ENCODE results near the gene NXPH4. TPM values are rescaled to one million over a fixed set of nuclear protein-coding genes. Genes with fewer than 3 reads are reported as not detected.

NXPH4 gene
- total RNA-seq, 1 donor from 2014 or later, result 0.27 TPM

DNA sequence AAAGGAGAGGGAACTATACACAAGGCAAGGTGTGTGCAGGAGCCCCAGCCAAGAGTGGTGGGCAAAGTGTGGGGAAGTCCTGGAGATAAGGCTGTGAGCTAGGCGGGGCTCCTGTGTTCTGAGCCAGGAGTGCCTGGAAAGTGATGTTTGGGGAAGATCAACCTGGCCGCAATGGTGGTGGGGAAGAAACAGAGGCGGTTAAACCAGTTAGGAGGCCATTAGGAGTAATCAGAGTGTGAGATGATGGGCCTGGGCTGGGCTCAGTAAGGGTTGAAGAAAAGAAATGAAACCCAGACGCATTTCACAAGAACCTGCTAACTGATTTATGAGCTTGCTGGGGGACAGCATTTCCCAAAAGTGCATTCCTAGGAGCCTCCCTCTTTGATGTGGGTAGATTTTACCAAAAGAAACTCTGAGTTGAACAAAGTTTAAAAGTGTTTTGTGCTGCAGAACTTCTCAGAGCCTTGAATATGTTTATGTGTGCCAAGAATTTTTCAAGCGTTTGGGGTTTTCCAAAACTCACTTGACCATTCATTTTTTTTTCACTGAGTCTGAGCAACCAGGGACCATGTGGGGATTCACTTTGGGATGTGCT lies 34.9 kb upstream of the NXPH4 start:
- ATAC-seq, result peak; percentile 27
- DNase-seq (ENCODE audit: low spot score), result no peak
- intact Hi-C loops (cut with DNase I), result loop anchor here (5.0 kb wide), 1 partner anchor 114 kb away; no protein-coding TSS in a partner anchor

- ATAC-seq, result peak; percentile 77
- peak; percentile 87 for DNase-seq (ENCODE audit: low spot score)
- intact Hi-C loops (cut with DNase I), result loop anchor here (5.0 kb wide), 1 partner anchor 116 kb away; no protein-coding TSS in a partner anchor
Observed at GRCh38 chr12:57182918-57183575, 33.5 kb upstream of the NXPH4 start.

DNA sequence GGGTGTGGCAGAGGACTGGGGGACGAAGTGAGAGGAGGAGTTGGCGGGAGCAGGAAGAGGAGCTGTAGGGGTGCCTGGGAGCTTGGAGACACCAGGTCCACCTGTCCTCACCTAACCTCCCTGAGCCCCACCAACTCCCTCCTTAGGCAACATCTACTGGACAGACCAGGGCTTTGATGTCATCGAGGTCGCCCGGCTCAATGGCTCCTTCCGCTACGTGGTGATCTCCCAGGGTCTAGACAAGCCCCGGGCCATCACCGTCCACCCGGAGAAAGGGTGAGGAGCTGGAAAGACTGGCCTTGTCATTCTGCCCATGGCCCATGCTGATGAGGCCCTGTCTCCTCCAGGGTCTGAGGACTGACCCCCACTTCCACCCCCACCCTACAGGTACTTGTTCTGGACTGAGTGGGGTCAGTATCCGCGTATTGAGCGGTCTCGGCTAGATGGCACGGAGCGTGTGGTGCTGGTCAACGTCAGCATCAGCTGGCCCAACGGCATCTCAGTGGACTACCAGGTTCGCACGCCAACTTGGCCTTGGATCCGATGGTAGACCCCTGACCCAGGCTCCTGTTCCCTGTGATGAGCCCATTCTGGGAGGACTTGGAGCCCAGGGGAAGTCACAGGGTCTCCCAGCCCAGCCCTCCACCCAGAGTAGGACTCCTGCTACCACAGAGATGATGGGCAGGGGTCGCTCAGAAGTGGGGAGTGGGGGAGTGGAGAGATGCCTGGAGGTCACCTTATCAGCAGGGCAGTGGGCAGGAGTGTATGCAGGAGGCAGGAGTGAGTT lies 32.5 kb upstream of the NXPH4 start:
- ATAC-seq (no peak), DNase-seq (ENCODE audit: low spot score) (no peak)
- intact Hi-C loops (cut with DNase I), result loop anchor here (5.0 kb wide), 1 partner anchor 117 kb away; no protein-coding TSS in a partner anchor

DNA sequence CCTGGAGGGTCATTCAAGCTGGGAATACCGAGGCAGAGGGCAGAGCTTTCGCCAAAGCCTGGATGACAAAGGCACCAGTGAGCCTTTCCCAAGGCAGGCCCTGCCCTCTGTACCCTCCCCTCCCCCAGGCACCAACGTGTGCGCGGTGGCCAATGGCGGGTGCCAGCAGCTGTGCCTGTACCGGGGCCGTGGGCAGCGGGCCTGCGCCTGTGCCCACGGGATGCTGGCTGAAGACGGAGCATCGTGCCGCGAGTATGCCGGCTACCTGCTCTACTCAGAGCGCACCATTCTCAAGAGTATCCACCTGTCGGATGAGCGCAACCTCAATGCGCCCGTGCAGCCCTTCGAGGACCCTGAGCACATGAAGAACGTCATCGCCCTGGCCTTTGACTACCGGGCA lies 31.2 kb upstream of the NXPH4 start:
- DNase-seq (ENCODE audit: low spot score) (no peak), ATAC-seq (no peak)
- intact Hi-C loops (cut with DNase I), result no loop called here

DNA sequence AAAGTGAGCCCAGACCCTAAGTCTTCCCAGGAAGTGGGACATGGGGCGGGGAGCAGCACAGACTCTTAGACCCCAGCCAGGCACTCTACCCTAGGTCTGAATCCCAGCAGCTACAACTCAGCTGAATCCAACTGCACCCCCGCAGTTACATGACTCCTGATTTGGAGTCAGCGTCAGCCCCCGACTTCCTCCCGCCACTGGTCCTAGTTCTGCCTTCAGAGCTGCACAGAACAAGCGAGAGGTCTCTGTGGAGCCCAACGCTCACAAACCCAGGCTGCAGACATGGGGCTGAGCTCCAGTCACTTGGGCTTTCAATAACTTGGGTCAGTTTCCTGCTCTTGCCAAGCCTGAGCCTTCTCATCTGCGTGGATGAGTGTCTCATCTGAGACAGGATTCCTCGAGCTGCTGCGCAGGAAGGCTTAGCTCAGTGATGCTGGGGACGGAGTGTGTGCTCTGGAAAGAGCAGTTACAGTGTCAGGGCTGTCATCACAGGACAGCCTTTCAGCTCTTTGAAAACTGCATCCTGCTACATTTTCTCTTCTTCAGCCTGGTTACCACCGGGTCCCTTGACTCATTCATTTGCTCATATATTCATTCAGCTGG lies 30.6 kb upstream of the NXPH4 start:
- ATAC-seq (no peak), DNase-seq (ENCODE audit: low spot score) (no peak)
- intact Hi-C loops (cut with DNase I), result no loop called here

GRCh38 chr12:57187222-57188089 lies 29.1 kb upstream of the NXPH4 start:
- ATAC-seq (no peak), DNase-seq (ENCODE audit: low spot score) (no peak)
- intact Hi-C loops (cut with DNase I), result no loop called here

DNA sequence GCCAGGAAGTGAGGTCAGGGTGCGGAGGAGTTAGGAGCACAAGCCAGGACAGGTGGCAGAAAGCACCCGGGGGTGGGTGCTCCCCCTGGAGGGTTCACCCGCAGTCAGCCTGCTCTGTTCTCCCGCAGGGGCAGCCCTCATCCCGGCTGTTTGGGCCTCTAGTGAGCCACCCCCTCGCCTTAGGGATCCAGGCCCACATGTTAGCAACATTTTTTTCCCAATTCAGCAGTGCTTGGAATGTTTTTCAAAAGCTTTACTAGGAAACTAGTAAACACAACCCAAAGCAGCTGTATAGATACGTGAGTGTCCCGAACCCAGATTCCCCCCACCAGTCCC lies 28.5 kb upstream of the NXPH4 start:
- intact Hi-C loops (cut with DNase I), result no loop called here
- ATAC-seq (no peak), DNase-seq (ENCODE audit: low spot score) (no peak)

- intact Hi-C loops (cut with DNase I), result no loop called here
- no peak for DNase-seq (ENCODE audit: low spot score)
- ATAC-seq, result peak; percentile 16
Observed at GRCh38 chr12:57190037-57190436, 26.6 kb upstream of the NXPH4 start.

DNA sequence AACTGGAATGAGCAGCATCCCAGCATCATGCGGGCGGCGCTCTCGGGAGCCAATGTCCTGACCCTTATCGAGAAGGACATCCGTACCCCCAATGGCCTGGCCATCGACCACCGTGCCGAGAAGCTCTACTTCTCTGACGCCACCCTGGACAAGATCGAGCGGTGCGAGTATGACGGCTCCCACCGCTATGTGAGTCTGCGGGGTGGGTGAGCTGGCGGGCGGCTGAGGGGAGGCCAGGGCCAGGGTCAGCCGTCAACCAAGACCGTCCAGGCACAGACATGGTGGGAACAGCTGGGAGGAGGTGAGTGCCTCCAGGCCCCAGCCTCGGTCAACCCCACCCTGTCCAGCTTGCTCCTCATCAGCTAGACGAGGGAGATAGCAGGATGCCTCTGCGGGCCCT lies 25.8 kb upstream of the NXPH4 start:
- no peak for DNase-seq (ENCODE audit: low spot score)
- ATAC-seq, result no peak
- intact Hi-C loops (cut with DNase I), result no loop called here

GRCh38 chr12:57191410-57191809 lies 25.2 kb upstream of the NXPH4 start:
- DNase-seq (ENCODE audit: low spot score) (no peak), ATAC-seq (no peak)
- intact Hi-C loops (cut with DNase I), result no loop called here

- no peak for DNase-seq (ENCODE audit: low spot score)
- intact Hi-C loops (cut with DNase I), result no loop called here
- ATAC-seq, result no peak
Observed at GRCh38 chr12:57192920-57193319, 23.7 kb upstream of the NXPH4 start.

GRCh38 chr12:57193706-57194245 lies 22.8 kb upstream of the NXPH4 start:
- DNase-seq (ENCODE audit: low spot score) (no peak), ATAC-seq (no peak)
- intact Hi-C loops (cut with DNase I), result no loop called here

- ATAC-seq (no peak), DNase-seq (ENCODE audit: low spot score) (no peak)
- intact Hi-C loops (cut with DNase I), result no loop called here
Observed at GRCh38 chr12:57194253-57194652, 22.3 kb upstream of the NXPH4 start.

GRCh38 chr12:57195186-57195585 lies 21.4 kb upstream of the NXPH4 start:
- DNase-seq (ENCODE audit: low spot score) (no peak), ATAC-seq (no peak)
- intact Hi-C loops (cut with DNase I), result no loop called here

DNA sequence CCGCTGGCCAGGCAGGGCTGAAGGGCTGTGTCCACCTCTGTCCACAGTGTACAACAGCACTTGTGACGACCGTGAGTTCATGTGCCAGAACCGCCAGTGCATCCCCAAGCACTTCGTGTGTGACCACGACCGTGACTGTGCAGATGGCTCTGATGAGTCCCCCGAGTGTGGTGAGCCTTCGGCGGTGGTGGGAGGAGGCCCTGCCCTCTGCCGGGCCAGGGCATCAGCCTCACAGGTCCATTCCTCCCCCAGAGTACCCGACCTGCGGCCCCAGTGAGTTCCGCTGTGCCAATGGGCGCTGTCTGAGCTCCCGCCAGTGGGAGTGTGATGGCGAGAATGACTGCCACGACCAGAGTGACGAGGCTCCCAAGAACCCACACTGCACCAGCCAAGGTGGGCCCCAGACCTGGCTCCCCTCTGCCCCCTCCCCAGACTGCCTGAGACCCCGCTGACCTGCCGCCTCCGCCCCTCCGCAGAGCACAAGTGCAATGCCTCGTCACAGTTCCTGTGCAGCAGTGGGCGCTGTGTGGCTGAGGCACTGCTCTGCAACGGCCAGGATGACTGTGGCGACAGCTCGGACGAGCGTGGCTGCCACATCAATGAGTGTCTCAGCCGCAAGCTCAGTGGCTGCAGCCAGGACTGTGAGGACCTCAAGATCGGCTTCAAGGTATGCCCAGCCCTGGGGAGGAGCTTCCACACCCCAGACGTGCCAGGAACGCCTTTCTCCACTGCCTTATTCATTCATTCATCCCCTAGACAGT lies 20.8 kb upstream of the NXPH4 start:
- intact Hi-C loops (cut with DNase I), result no loop called here
- DNase-seq (ENCODE audit: low spot score) (no peak), ATAC-seq (no peak)

GRCh38 chr12:57196439-57196838 lies 20.2 kb upstream of the NXPH4 start:
- DNase-seq (ENCODE audit: low spot score), result no peak
- ATAC-seq, result no peak
- intact Hi-C loops (cut with DNase I), result no loop called here

GRCh38 chr12:57196956-57197355 lies 19.6 kb upstream of the NXPH4 start:
- intact Hi-C loops (cut with DNase I), result no loop called here
- no peak for ATAC-seq
- DNase-seq (ENCODE audit: low spot score), result no peak

GRCh38 chr12:57198329-57198728 lies 18.3 kb upstream of the NXPH4 start:
- ATAC-seq, result no peak
- intact Hi-C loops (cut with DNase I), result no loop called here
- no peak for DNase-seq (ENCODE audit: low spot score)

Measured in sciatic nerve (tissue), 2 donors.